GM18517 (cell line): ENCODE data around the gene SRGAP2C.
A peak's percentile ranks its signal among the peaks of the same experiment; 100 is the strongest.
"Not testable (repeated sequence)": the region's sequence is repeated elsewhere in the genome, so short reads cannot be mapped to it uniquely, and the experiment has no call there.

Experiments
- ATAC-seq: cut with Tn5 transposase; IDR thresholded peaks from one replicate; pipeline ENCODE4 v1.9.1; 2021; ENCODE audit warnings: mild to moderate bottlenecking, moderate library complexity; ENCODE audit not compliant: unreplicated experiment

The SRGAP2C gene

GRCh38 chr1:121185140-121185708, 449 bp downstream of the SRGAP2C start:
- peak; percentile 3 for ATAC-seq

GRCh38 chr1:121186191-121186590, 1.4 kb downstream of the SRGAP2C start:
- not testable (repeated sequence) for ATAC-seq

- ATAC-seq: not testable (repeated sequence)
Observed at GRCh38 chr1:121187914-121188313, 3.1 kb downstream of the SRGAP2C start.

GRCh38 chr1:121192512-121192911, 7.7 kb downstream of the SRGAP2C start:
- not testable (repeated sequence) for ATAC-seq

GRCh38 chr1:121197095-121197882, 12.5 kb downstream of the SRGAP2C start:
- ATAC-seq: not testable (repeated sequence)

GRCh38 chr1:121199763-121200162, 15.0 kb downstream of the SRGAP2C start:
- not testable (repeated sequence) for ATAC-seq

GRCh38 chr1:121200232-121200631, 15.5 kb downstream of the SRGAP2C start:
- ATAC-seq: not testable (repeated sequence)

GRCh38 chr1:121200985-121201981, 16.5 kb downstream of the SRGAP2C start:
- ATAC-seq: not testable (repeated sequence)

GRCh38 chr1:121202986-121203385, 18.2 kb downstream of the SRGAP2C start:
- not testable (repeated sequence) for ATAC-seq

GRCh38 chr1:121205786-121206711, 21.3 kb downstream of the SRGAP2C start:
- ATAC-seq: not testable (repeated sequence)

GRCh38 chr1:121207328-121207727, 22.6 kb downstream of the SRGAP2C start:
- ATAC-seq: not testable (repeated sequence)

GRCh38 chr1:121208375-121208774, 23.6 kb downstream of the SRGAP2C start:
- ATAC-seq: not testable (repeated sequence)

GRCh38 chr1:121210778-121211177, 26.0 kb downstream of the SRGAP2C start:
- ATAC-seq: not testable (repeated sequence)

- ATAC-seq: not testable (repeated sequence)
Observed at GRCh38 chr1:121213491-121213890, 28.7 kb downstream of the SRGAP2C start.

- ATAC-seq: not testable (repeated sequence)
Observed at GRCh38 chr1:121214544-121215156, 29.9 kb downstream of the SRGAP2C start.

- ATAC-seq: not testable (repeated sequence)
Observed at GRCh38 chr1:121215699-121216417, 31.1 kb downstream of the SRGAP2C start.

GRCh38 chr1:121216676-121217075, 31.9 kb downstream of the SRGAP2C start:
- ATAC-seq: not testable (repeated sequence)

- peak; percentile 73 for ATAC-seq
Observed at GRCh38 chr1:121221770-121222169, 37.0 kb downstream of the SRGAP2C start.

GRCh38 chr1:121224714-121225113, 39.9 kb downstream of the SRGAP2C start:
- ATAC-seq: peak; percentile 97
